ENCODE results near the gene EBI3.

DNA sequence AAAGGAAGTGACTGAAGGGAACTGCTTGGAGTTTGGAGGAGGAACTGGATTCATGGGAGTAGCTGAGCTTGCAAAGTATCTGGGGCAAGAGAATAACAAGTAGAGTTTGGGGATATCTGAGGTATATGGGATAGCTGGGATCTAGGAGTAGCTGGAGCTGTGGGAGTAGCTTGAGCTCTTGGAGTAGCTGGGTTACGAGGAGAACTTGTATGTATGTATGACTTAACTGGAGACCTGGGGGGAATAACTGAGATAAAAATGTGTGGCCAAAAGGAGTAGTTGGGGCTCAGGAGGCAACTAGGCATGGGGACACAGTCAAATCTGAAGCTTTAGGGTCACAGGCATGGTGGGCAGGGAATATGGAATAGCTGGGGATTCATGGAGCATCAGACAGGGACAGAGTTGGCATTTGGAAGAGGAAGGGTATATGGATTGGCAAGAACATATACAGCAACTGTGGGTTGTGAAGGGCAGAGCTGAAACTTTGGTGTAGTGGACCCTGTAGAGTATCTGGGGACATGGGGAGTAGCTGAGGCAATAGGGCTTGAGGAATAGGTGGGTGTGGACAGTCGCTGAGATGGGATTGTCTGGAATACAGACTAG lies 28.3 kb upstream of the EBI3 start:
- no peak for TF ChIP-seq CTCF (IDR thresholded peaks at IDR 0.05)
- no peak for TF ChIP-seq POLR2AphosphoS5 (IDR thresholded peaks at IDR 0.05; ENCODE audit: low read depth, low read length)

Measured in Panc1 (cell line).